HEK293 (cell line): ENCODE measurements around the gene NECTIN2.

Source experiments
- CTCF ChIA-PET: fragments of 350-600 bp; formaldehyde crosslinking; extraction: SDS; loops from one replicate; lab custom pipeline; 2021; ENCODE audit warnings: antibody characterized with exemption; lab: Yijun Ruan, JAX
- POLR2A ChIA-PET: fragments of 300-600 bp; formaldehyde crosslinking; extraction: SDS; loops from one replicate; lab custom pipeline; 2020; ENCODE audit warnings: antibody characterized with exemption, inconsistent platforms; lab: Yijun Ruan, JAX
- H3K27ac ChIP-seq: fragments of 200-500 bp; sonication (Bioruptor generic); 2 replicates; pipeline ENCODE4 v1.5.1; 2014; ENCODE audit warnings: low read depth, low read length, control low read depth, inconsistent platforms; ENCODE audit errors: extremely low read depth
- H3K36me3 ChIP-seq, 2 experiments: fragments of 200-500 bp in 1 of 2; sonication (Bioruptor generic) in 1 of 2; 1 replicate in 1 of 2; 2 replicates in 1 of 2; pipeline ENCODE4 v1.5.1; 2014 to 2017; ENCODE audit warnings: inconsistent platforms in 2 of 2, low read length in 2 of 2; ENCODE audit not compliant: control insufficient read depth in 2 of 2, insufficient read depth in 1 of 2
- H3K4me1 ChIP-seq: fragments of 200-500 bp; sonication (Bioruptor generic); 2 replicates; pipeline ENCODE4 v1.5.1; 2014; ENCODE audit warnings: mild to moderate bottlenecking, low read length, inconsistent platforms; ENCODE audit not compliant: control insufficient read depth, insufficient read depth
- H3K4me3 ChIP-seq: 2 replicates; pipeline ENCODE4 v1.5.1; 2011; ENCODE audit warnings: low read depth, mild to moderate bottlenecking, control low read depth, low read length, moderate library complexity
- H3K9me3 ChIP-seq: fragments of 200-500 bp; sonication (Bioruptor generic); 2 replicates; pipeline ENCODE4 v1.5.1; 2014; ENCODE audit warnings: low read depth, low read length, inconsistent platforms; ENCODE audit not compliant: control insufficient read depth, insufficient read depth
- GLIS1 ChIP-seq: fragments of 450-650 bp; formaldehyde crosslinking; IDR thresholded peaks from 2 replicates; pipeline ENCODE4 v1.5.1; 2016; ENCODE audit warnings: missing biosample characterization, missing genetic modification characterization
- HOXA7 ChIP-seq: sonication (generic); formaldehyde crosslinking; IDR thresholded peaks from 2 replicates; pipeline ENCODE4 v1.8.1; 2022; ENCODE audit warnings: missing genetic modification reagents, borderline replicate concordance
- KLF1 ChIP-seq: fragments of 450-650 bp; formaldehyde crosslinking; IDR thresholded peaks from 2 replicates; pipeline ENCODE4 v1.5.1; 2016; ENCODE audit warnings: missing biosample characterization, missing genetic modification characterization
- PRDM1 ChIP-seq: fragments of 450-650 bp; formaldehyde crosslinking; IDR thresholded peaks from 2 replicates; pipeline ENCODE4; 2016; ENCODE audit warnings: missing biosample characterization, missing genetic modification characterization
- TCF7L2 ChIP-seq: IDR thresholded peaks from 2 replicates; pipeline ENCODE4 v1.6.1; 2011; ENCODE audit warnings: low read depth, mild to moderate bottlenecking, inconsistent platforms, low read length, moderate library complexity, borderline replicate concordance
- ZBTB21 ChIP-seq: fragments of 450-650 bp; formaldehyde crosslinking; IDR thresholded peaks from 2 replicates; pipeline ENCODE4 v1.5.1; 2017; ENCODE audit warnings: missing biosample characterization, missing genetic modification characterization
- ZBTB48 ChIP-seq: fragments of 450-650 bp; formaldehyde crosslinking; IDR thresholded peaks from 2 replicates; pipeline ENCODE4 v1.5.1; 2016; ENCODE audit warnings: missing biosample characterization, missing genetic modification characterization
- ZFHX2 ChIP-seq: fragments of 450-650 bp; formaldehyde crosslinking; conservative IDR thresholded peaks from 2 replicates; pipeline ENCODE4 v1.5.1; 2016; ENCODE audit warnings: missing biosample characterization, missing genetic modification characterization
- ZFP41 ChIP-seq: fragments of 450-650 bp; formaldehyde crosslinking; IDR thresholded peaks from 2 replicates; pipeline ENCODE4 v1.5.1; 2016; ENCODE audit warnings: missing biosample characterization, missing genetic modification characterization, borderline replicate concordance
- ZNF121 ChIP-seq: fragments of 450-650 bp; formaldehyde crosslinking; IDR thresholded peaks from 2 replicates; pipeline ENCODE4 v1.5.1; 2016; ENCODE audit warnings: missing biosample characterization, missing genetic modification characterization
- ZNF366 ChIP-seq: fragments of 450-650 bp; formaldehyde crosslinking; conservative IDR thresholded peaks from 2 replicates; pipeline ENCODE4 v1.5.1; 2016; ENCODE audit warnings: missing biosample characterization, missing genetic modification characterization
- ZNF391 ChIP-seq: fragments of 450-650 bp; formaldehyde crosslinking; IDR thresholded peaks from 2 replicates; pipeline ENCODE4 v1.5.1; 2016; ENCODE audit warnings: low read depth, missing biosample characterization, missing genetic modification characterization, borderline replicate concordance
- ZNF473 ChIP-seq: fragments of 450-650 bp; formaldehyde crosslinking; IDR thresholded peaks from 2 replicates; pipeline ENCODE4 v1.5.1; 2017; ENCODE audit warnings: missing biosample characterization, missing genetic modification characterization
- ZNF677 ChIP-seq: fragments of 450-650 bp; IDR thresholded peaks from 2 replicates; pipeline ENCODE4 v1.5.0; 2018; ENCODE audit warnings: missing biosample characterization, mild to moderate bottlenecking, missing genetic modification characterization, moderate library complexity
- ZNF76 ChIP-seq: fragments of 450-650 bp; formaldehyde crosslinking; IDR thresholded peaks from 2 replicates; pipeline ENCODE4; 2016; ENCODE audit warnings: low read depth, missing biosample characterization, missing genetic modification characterization, borderline replicate concordance
- ZNF777 ChIP-seq: fragments of 450-650 bp; formaldehyde crosslinking; IDR thresholded peaks from 2 replicates; pipeline ENCODE4 v1.5.1; 2017; ENCODE audit warnings: missing biosample characterization, missing genetic modification characterization, borderline replicate concordance
- ZNF843 ChIP-seq: fragments of 450-650 bp; formaldehyde crosslinking; IDR thresholded peaks from 2 replicates; pipeline ENCODE4 v1.5.1; 2016; ENCODE audit warnings: missing biosample characterization, missing genetic modification characterization
- TF ChIP-seq, protein P1 (sequence below): fragments of 450-650 bp; formaldehyde crosslinking; IDR thresholded peaks from 2 replicates; pipeline ENCODE4 v1.5.1; 2016; ENCODE audit warnings: missing biosample characterization, missing genetic modification characterization

The NECTIN2 gene

DNA sequence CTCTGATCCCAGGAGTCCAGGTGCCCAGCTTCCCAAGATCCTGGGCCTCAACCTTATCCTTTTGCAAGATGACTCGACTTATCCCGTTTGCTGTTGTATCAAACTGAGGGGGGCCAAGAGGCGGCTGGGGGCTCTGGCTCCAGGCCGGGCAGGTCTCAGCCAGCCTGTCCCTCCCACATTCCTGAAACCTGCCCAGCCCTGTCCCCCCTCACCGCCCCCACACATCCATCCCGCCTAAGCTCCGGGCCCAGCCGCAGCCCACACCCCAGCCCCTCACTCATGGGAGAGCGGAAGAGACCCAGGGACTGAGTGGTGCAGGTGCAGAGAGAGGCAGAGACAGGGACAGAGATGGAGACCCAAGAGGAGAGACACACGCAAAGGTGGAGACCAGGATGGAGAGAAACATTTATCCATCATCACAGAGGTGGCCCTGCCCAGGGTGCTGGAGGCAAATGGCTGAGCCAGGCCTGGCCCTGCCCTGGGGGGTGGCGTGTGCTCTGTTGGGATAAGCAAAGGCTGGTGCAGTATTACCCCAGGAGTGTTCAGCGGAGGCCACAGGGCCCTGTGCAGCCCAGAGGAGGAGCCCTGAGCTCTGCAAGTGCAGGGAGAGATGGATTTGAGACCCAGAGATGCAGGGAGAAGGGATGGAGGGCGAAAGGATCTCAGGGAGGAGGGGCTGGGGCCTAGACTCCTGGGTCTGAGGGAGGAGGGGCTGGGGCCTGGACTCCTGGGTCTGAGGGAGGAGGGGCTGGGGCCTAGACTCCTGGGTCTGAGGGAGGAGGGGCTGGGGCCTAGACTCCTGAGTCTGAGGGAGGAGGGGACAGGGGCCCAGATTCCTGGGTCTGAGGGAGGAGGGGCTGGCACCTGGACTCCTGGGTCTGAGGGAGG lies 35.6 kb upstream of the NECTIN2 start:
- Histone ChIP-seq H3K27ac (no peak overlapping the region), H3K4me3 (no peak overlapping the region), H3K36me3 (peaks cover 0 to 21% of the 10 kb centered on the region in 2 experiments; a peak in 1 of 3 replicates), H3K4me1 (peaks cover 8% of the 10 kb centered on the region), H3K9me3 (no peaks in the 10 kb centered on the region)
- CTCF ChIA-PET, result interaction anchor here (0.6 to 1.7 kb wide), 4 partner anchors 34 to 121 kb away, joined by 3 to 9 read pairs (median 4); no protein-coding TSS in a partner anchor
- TF ChIP-seq GLIS1 (tag by site-specific recombination) (peak; percentile 90), ZBTB48 (tag by site-specific recombination) (no peak), ZFHX2 (tag by site-specific recombination) (peak; percentile 65), ZNF366 (tag by site-specific recombination) (no peak), TCF7L2 (no peak), KLF1 (tag by site-specific recombination) (peak; percentile 33; the same call in 1 of the 2 replicates), ZBTB21 (no peak)
- TF ChIP-seq, protein P1, sequence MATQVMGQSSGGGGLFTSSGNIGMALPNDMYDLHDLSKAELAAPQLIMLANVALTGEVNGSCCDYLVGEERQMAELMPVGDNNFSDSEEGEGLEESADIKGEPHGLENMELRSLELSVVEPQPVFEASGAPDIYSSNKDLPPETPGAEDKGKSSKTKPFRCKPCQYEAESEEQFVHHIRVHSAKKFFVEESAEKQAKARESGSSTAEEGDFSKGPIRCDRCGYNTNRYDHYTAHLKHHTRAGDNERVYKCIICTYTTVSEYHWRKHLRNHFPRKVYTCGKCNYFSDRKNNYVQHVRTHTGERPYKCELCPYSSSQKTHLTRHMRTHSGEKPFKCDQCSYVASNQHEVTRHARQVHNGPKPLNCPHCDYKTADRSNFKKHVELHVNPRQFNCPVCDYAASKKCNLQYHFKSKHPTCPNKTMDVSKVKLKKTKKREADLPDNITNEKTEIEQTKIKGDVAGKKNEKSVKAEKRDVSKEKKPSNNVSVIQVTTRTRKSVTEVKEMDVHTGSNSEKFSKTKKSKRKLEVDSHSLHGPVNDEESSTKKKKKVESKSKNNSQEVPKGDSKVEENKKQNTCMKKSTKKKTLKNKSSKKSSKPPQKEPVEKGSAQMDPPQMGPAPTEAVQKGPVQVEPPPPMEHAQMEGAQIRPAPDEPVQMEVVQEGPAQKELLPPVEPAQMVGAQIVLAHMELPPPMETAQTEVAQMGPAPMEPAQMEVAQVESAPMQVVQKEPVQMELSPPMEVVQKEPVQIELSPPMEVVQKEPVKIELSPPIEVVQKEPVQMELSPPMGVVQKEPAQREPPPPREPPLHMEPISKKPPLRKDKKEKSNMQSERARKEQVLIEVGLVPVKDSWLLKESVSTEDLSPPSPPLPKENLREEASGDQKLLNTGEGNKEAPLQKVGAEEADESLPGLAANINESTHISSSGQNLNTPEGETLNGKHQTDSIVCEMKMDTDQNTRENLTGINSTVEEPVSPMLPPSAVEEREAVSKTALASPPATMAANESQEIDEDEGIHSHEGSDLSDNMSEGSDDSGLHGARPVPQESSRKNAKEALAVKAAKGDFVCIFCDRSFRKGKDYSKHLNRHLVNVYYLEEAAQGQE (tag by site-specific recombination), result 0 out of 2 replicates have a peak, but pooled peaks have one; percentile 22
- POLR2A ChIA-PET, result interaction anchor here (0.5 to 3.7 kb wide), 5 partner anchors 35 to 168 kb away, joined by 3 to 10 read pairs (median 3); partner anchors contain the start of gene NECTIN2

DNA sequence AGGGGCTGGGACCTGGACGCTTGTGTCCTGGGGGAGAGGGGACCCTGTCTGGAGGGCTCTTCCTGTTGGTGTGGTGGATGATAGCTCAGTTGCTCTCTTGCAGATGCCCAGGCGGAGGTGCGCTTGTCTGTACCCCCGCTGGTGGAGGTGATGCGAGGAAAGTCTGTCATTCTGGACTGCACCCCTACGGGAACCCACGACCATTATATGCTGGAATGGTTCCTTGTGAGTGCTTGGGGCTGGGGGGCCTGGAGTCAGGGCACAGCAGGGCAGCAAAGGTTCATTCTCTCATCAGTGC lies 35.0 kb upstream of the NECTIN2 start:
- CTCF ChIA-PET, result interaction anchor here (0.6 to 0.7 kb wide), 2 partner anchors 120 to 224 kb away, joined by 3 read pairs; no protein-coding TSS in a partner anchor
- no peaks in the 10 kb centered on the region for H3K9me3 ChIP-seq
- H3K27ac ChIP-seq, result no peak overlapping the region
- TF ChIP-seq ZNF76 (no peak), ZNF677 (tag by site-specific recombination) (no peak), HOXA7 (CRISPR knock-in tag) (no peak), ZNF843 (no peak), ZNF391 (no peak), ZFP41 (tag by site-specific recombination) (no peak), PRDM1 (no peak), TCF7L2 (no peak), ZNF473 (tag by site-specific recombination) (no peak), ZNF777 (no peak)
- POLR2A ChIA-PET, result interaction anchor here (0.5 kb wide), 1 partner anchor 35 kb away, joined by 3 read pairs; no protein-coding TSS in a partner anchor
- H3K4me3 ChIP-seq, result no peak overlapping the region
- peaks cover 8% of the 10 kb centered on the region for H3K4me1 ChIP-seq
- H3K36me3 ChIP-seq, result peaks cover 0 to 21% of the 10 kb centered on the region in 2 experiments; a peak in 1 of 3 replicates

DNA sequence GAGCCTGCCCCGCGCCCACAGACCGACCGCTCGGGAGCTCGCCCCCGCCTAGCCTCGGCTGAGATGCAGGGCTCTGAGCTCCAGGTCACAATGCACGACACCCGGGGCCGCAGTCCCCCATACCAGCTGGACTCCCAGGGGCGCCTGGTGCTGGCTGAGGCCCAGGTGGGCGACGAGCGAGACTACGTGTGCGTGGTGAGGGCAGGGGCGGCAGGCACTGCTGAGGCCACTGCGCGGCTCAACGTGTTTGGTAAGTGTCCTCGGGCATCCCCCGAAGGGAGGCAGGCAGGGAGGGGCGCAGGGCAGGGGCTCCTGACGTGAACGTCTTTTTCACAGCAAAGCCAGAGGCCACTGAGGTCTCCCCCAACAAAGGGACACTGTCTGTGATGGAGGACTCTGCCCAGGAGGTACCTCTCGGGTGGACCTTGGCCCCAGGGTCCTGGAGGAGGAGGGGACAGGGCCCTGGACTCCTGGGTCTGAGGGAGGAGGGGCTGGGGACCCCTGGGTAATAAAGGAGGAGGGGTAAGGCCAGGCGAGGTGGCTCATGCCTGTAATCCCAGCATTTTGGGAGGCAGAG lies 33.9 kb upstream of the NECTIN2 start:
- Histone ChIP-seq H3K9me3 (no peaks in the 10 kb centered on the region), H3K4me3 (no peak overlapping the region), H3K36me3 (peaks cover 0 to 21% of the 10 kb centered on the region in 2 experiments; a peak in 1 of 3 replicates), H3K27ac (no peak overlapping the region), H3K4me1 (peaks cover 8% of the 10 kb centered on the region)
- ChIA-PET CTCF (no interaction called here), POLR2A (interaction anchor here (1.0 kb wide), 1 partner anchor 34 kb away, joined by 3 read pairs; the partner anchor contains the start of gene NECTIN2)
- no peak for TF ChIP-seq ZNF121 (tag by site-specific recombination)
